ENCODE data around the gene MRPL46.

- TF ChIP-seq CTCF (IDR thresholded peaks at IDR 0.05; ENCODE audit: extremely low read depth in 1 of 2, insufficient read depth in 1 of 2, low read depth in 1 of 2, low read length in 2 of 2): no peak
- TF ChIP-seq POLR2A (IDR thresholded peaks at IDR 0.05; ENCODE audit: low read depth, low read length): peak; percentile 38
- no peak for TF ChIP-seq EZH2 (IDR thresholded peaks at IDR 0.05; ENCODE audit: borderline replicate concordance, low read depth, low read length, severe bottlenecking)
Measured at GRCh38 chr15:88465633-88466224, 1.5 kb downstream of the MRPL46 start.

Data from endothelial cell of umbilical vein (primary cell).